ENCODE measurements around the gene EEIG2.
A peak's percentile ranks its signal among the peaks of the same experiment; 100 is the strongest.

The EEIG2 gene

DNA sequence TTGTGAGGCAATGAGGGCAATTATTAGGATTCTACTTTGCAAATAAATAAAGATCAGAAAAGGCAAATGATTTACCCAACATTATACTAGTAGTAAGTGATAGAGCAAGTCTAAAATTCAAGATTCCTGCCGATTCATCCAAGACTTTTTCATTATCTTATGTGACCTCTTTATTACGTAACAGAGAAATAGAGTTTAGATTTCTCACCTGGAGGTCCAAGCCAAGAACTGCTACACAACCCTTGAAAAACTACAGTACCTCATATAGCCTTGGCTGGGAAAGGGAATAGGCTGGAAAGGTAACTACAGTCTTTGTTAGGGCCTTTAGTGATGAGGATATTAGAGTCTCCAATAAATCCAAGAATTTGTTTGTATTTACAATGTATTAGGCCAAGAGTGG, 13.3 kb downstream of the EEIG2 start:
- no peak for TF ChIP-seq Cebpa-rat (IDR thresholded peaks at IDR 0.05)
- no peak overlapping the region for H3K4me2 ChIP-seq
- peaks cover 9% of the 10 kb centered on the region for H3K4me1 ChIP-seq
- peaks cover 24% of the 10 kb centered on the region; the same call in 1 of the 2 replicates for H3K36me3 ChIP-seq
- no peak overlapping the region for H3K27ac ChIP-seq
- no peaks in the 10 kb centered on the region for H3K27me3 ChIP-seq
- H3K9me3 ChIP-seq: peaks cover 31% of the 10 kb centered on the region
- no peak overlapping the region for H3K4me3 ChIP-seq
- H3K9ac ChIP-seq: no peak overlapping the region
- H4K20me1 ChIP-seq: peaks cover 47% of the 10 kb centered on the region

- Histone ChIP-seq H3K4me3 (no peak overlapping the region), H3K9ac (no peak overlapping the region), H4K20me1 (peaks cover 39% of the 10 kb centered on the region), H3K27ac (no peak overlapping the region), H3K4me1 (peaks cover 9% of the 10 kb centered on the region), H3K4me2 (no peak overlapping the region), H3K9me3 (peaks cover 31% of the 10 kb centered on the region), H3K27me3 (no peaks in the 10 kb centered on the region), H3K36me3 (peaks cover 24% of the 10 kb centered on the region; the same call in 1 of the 2 replicates)
- no peak for TF ChIP-seq Cebpa-rat (IDR thresholded peaks at IDR 0.05)
Measured at GRCh38 chr1:108574008-108574407, 14.1 kb downstream of the EEIG2 start.

- H3K9me3 ChIP-seq: peaks cover 41% of the 10 kb centered on the region
- H3K27me3 ChIP-seq: no peaks in the 10 kb centered on the region
- no peak overlapping the region for H3K4me3 ChIP-seq
- H3K36me3 ChIP-seq: peaks cover 34% of the 10 kb centered on the region
- H3K27ac ChIP-seq: no peak overlapping the region
- no peak overlapping the region for H3K4me2 ChIP-seq
- peaks cover 25% of the 10 kb centered on the region for H4K20me1 ChIP-seq
- no peak overlapping the region for H3K9ac ChIP-seq
- no peak for TF ChIP-seq Cebpa-rat (IDR thresholded peaks at IDR 0.05)
- H3K4me1 ChIP-seq: 0 out of 2 replicates have a peak, but pooled peaks cover under 1% of the 10 kb centered on the region
Measured at GRCh38 chr1:108575375-108575774, 15.5 kb downstream of the EEIG2 start.

- H3K4me1 ChIP-seq: no peaks in the 10 kb centered on the region
- H3K4me2 ChIP-seq: no peak overlapping the region
- peaks cover 33% of the 10 kb centered on the region; the same call in 1 of the 2 replicates for H4K20me1 ChIP-seq
- TF ChIP-seq Cebpa-rat (IDR thresholded peaks at IDR 0.05): no peak
- peaks cover 39% of the 10 kb centered on the region for H3K9me3 ChIP-seq
- no peaks in the 10 kb centered on the region for H3K27me3 ChIP-seq
- H3K36me3 ChIP-seq: peaks cover 16% of the 10 kb centered on the region
- H3K27ac ChIP-seq: no peak overlapping the region
- no peak overlapping the region for H3K4me3 ChIP-seq
- no peak overlapping the region for H3K9ac ChIP-seq
Measured at GRCh38 chr1:108583757-108584427, 24.0 kb downstream of the EEIG2 start.

- Histone ChIP-seq H3K4me1 (no peaks in the 10 kb centered on the region), H3K36me3 (peaks cover 16% of the 10 kb centered on the region), H3K9me3 (peaks cover 38% of the 10 kb centered on the region), H4K20me1 (peaks cover 38% of the 10 kb centered on the region; the same call in 1 of the 2 replicates), H3K9ac (no peak overlapping the region), H3K4me2 (no peak overlapping the region), H3K27ac (no peak overlapping the region), H3K4me3 (no peak overlapping the region), H3K27me3 (no peaks in the 10 kb centered on the region)
- no peak for TF ChIP-seq Cebpa-rat (IDR thresholded peaks at IDR 0.05)
Measured at GRCh38 chr1:108584428-108584856, 24.5 kb downstream of the EEIG2 start.

GRCh38 chr1:108585313-108585712, 25.4 kb downstream of the EEIG2 start:
- peaks cover 43% of the 10 kb centered on the region; the same call in 1 of the 2 replicates for H4K20me1 ChIP-seq
- no peak overlapping the region for H3K27ac ChIP-seq
- peaks cover 29% of the 10 kb centered on the region for H3K9me3 ChIP-seq
- H3K9ac ChIP-seq: no peak overlapping the region
- TF ChIP-seq Cebpa-rat (IDR thresholded peaks at IDR 0.05): no peak
- peaks cover 7% of the 10 kb centered on the region; the same call in 1 of the 2 replicates for H3K36me3 ChIP-seq
- H3K4me3 ChIP-seq: no peak overlapping the region
- no peaks in the 10 kb centered on the region for H3K27me3 ChIP-seq
- peaks cover 4% of the 10 kb centered on the region for H3K4me1 ChIP-seq
- no peak overlapping the region for H3K4me2 ChIP-seq

DNA sequence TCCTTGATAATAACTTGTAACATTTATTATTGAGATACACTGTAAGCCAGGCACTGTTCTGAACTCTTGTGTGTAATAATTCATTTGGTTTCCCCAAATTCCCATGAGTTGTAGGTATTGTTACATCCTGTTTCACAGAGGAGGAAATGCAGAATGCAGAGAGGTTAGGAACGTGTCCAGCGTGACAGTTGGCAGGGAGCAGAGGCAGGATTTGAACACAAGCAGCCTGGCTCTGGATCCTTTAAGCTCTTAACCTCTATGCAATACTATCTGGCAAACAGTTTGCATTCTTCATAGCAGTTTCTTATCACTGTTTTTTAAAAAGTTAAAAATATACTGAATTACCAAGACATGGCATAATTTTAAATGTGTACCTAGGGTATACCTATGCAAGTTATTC, 30.5 kb downstream of the EEIG2 start:
- H3K27ac ChIP-seq: no peak overlapping the region
- H3K36me3 ChIP-seq: 0 out of 2 replicates have a peak, but pooled peaks cover 7% of the 10 kb centered on the region
- H3K4me1 ChIP-seq: peaks cover 20% of the 10 kb centered on the region
- no peak for TF ChIP-seq Cebpa-rat (IDR thresholded peaks at IDR 0.05)
- no peak overlapping the region for H3K4me3 ChIP-seq
- H3K27me3 ChIP-seq: no peaks in the 10 kb centered on the region
- peaks cover 6% of the 10 kb centered on the region for H3K9me3 ChIP-seq
- H4K20me1 ChIP-seq: peaks cover 24% of the 10 kb centered on the region; the same call in 1 of the 2 replicates
- peak overlapping the region; percentile 27; the same call in 1 of the 2 replicates for H3K4me2 ChIP-seq
- H3K9ac ChIP-seq: no peak overlapping the region

DNA sequence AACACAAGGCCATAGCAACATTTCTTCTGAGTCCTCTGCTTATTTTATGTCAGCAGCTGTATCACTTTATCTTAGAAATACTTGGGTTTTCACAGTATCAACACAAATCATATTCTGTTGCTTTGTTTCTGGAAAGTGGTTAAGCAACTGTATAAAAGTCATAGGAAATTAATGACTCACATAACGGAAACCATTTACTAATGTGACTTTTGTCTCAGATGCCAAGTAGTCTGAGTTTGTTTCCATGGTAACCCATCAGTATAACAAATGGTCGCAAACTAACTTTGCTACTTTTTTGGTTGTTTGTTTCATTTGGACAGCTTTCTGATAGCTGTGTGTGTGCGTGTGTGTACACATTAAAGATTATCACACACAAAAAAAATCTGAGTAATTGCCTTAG, 31.1 kb downstream of the EEIG2 start:
- Histone ChIP-seq H3K4me3 (no peak overlapping the region), H4K20me1 (peaks cover 22% of the 10 kb centered on the region; the same call in 1 of the 2 replicates), H3K9ac (no peak overlapping the region), H3K36me3 (0 out of 2 replicates have a peak, but pooled peaks cover 7% of the 10 kb centered on the region), H3K4me2 (peak overlapping the region; percentile 27; the same call in 1 of the 2 replicates), H3K9me3 (peaks cover 6% of the 10 kb centered on the region), H3K27ac (no peak overlapping the region), H3K4me1 (peaks cover 20% of the 10 kb centered on the region), H3K27me3 (no peaks in the 10 kb centered on the region)
- no peak for TF ChIP-seq Cebpa-rat (IDR thresholded peaks at IDR 0.05)

DNA sequence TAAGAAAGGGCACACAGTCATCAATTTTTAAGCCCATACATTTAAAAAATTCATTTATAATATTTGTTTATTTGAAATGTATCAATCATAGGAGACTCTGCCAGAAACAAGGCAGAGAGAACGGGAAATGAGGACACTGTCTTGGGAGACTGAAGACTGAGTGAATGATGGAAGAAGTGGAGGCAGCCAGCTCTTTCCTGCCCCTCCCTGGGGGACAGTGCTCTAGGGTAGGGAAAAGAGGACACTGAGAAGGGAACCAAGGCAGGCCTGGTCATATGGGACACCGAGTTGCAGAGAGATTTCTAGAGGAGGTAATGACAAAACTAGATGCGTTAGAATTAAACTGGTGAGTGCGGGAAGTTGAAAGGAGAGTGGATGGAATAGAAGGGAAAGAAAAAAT, 31.6 kb downstream of the EEIG2 start:
- peaks cover 20% of the 10 kb centered on the region for H3K4me1 ChIP-seq

DNA sequence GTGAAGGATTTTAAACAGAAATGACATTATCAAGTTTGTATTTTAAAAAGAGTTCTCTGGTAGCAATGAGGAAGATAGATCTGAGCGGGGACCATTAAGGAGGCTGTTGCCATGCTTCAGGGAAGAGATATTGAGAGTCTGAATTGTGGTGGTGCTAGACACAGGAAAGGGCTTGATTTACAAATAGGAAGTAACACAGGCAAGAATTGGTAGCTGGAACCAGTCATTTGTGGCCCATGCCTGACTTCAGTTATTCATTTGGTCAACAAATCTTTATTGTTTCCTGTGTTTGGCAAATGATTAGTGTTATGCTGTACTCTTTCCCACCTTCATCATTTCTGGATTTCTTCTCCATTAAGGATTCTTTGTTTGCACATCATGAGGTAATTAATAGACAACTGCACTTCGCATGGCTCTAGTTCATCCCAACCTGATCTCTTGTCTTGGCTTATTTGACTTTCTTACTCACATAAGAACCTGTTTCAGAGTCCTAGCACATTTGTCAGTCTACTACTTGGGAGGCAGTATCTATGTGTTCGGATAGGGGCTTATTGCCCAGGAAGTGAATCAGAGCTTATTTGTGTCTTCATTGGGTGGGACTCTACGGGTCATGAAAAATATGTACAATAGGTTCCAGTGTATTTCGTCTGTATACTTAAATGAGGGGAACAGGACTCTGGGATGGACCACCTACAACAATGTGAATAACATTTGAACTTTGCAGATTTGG, 32.3 kb downstream of the EEIG2 start:
- TF ChIP-seq Cebpa-rat (IDR thresholded peaks at IDR 0.05): no peak
- Histone ChIP-seq H3K36me3 (0 out of 2 replicates have a peak, but pooled peaks cover 6% of the 10 kb centered on the region), H3K4me3 (no peak overlapping the region), H3K4me1 (peaks cover 20% of the 10 kb centered on the region), H3K4me2 (no peak overlapping the region), H4K20me1 (peaks cover 33% of the 10 kb centered on the region), H3K9ac (no peak overlapping the region), H3K27me3 (no peaks in the 10 kb centered on the region), H3K27ac (no peak overlapping the region), H3K9me3 (peaks cover 6% of the 10 kb centered on the region)

More for the DNA sequence above, 31.6 kb downstream of the EEIG2 start:
- Histone ChIP-seq H3K9me3 (peaks cover 6% of the 10 kb centered on the region), H3K27me3 (no peaks in the 10 kb centered on the region), H3K4me2 (no peak overlapping the region), H3K9ac (no peak overlapping the region), H3K27ac (no peak overlapping the region), H3K4me3 (no peak overlapping the region), H3K36me3 (0 out of 2 replicates have a peak, but pooled peaks cover 7% of the 10 kb centered on the region), H4K20me1 (peaks cover 26% of the 10 kb centered on the region)
- no peak for TF ChIP-seq Cebpa-rat (IDR thresholded peaks at IDR 0.05)

Measured in BLaER1 (cell line).